ENCODE results near the gene PGA3. TPM values are rescaled to one million over a fixed set of nuclear protein-coding genes. Genes with fewer than 3 reads are reported as not detected.

PGA3 gene
- total RNA-seq, 2 donors from 2014 or later, result 0.97 to 3.6 TPM

Other genes with a start within 250 kb of the PGA3 start
- 1 to 10 TPM in 1 of 2 donors, under 1 TPM in 1; 0.65 to 1.2 TPM for gene CD6, start 231.8 kb upstream of the PGA3 start, total RNA-seq
- under 1 TPM; 0.37 to 0.94 TPM for gene CD5, start 101.0 kb upstream of the PGA3 start, total RNA-seq
- gene VPS37C, start 42.1 kb upstream of the PGA3 start, total RNA-seq, result 10 to 100 TPM; 18.6 to 23.1 TPM
- gene PGA4, start 18.8 kb downstream of the PGA3 start, total RNA-seq, result 1 to 10 TPM in 1 of 2 donors, under 1 TPM in 1; 0.41 to 3.0 TPM
- gene PGA5, start 37.7 kb downstream of the PGA3 start, total RNA-seq, result under 1 TPM; 0.58 to 0.71 TPM
- 1 to 10 TPM; 1.1 to 2.3 TPM for gene VWCE, start 91.8 kb downstream of the PGA3 start, total RNA-seq
- 100 to 1,000 TPM; 107 to 136 TPM for gene DDB1, start 129.6 kb downstream of the PGA3 start, total RNA-seq
- gene TKFC, start 129.7 kb downstream of the PGA3 start, total RNA-seq, result 10 to 100 TPM; 16.1 to 18.0 TPM
- 10 to 100 TPM; 15.7 to 17.0 TPM for gene CYB561A3, start 158.4 kb downstream of the PGA3 start, total RNA-seq
- 10 to 100 TPM; 24.4 to 32.6 TPM for gene TMEM138, start 158.9 kb downstream of the PGA3 start, total RNA-seq
- 1 to 10 TPM; 7.1 to 7.6 TPM for gene TMEM216, start 189.1 kb downstream of the PGA3 start, total RNA-seq
- 10 to 100 TPM; 33.3 to 47.2 TPM for gene CPSF7, start 226.5 kb downstream of the PGA3 start, total RNA-seq
- 10 to 100 TPM; 30.5 to 36.8 TPM for gene SDHAF2, start 226.6 kb downstream of the PGA3 start, total RNA-seq